NCI-H82 treated with DMSO at 0.1 percent for 48 hours (cell line): ENCODE results near the gene RAB3IL1.

ENCODE experiments used
- DNase-seq: peaks from one replicate; lab custom pipeline; 2025; ENCODE audit not compliant: unreplicated experiment; lab: John Stamatoyannopoulos, UW

Gene RAB3IL1

DNA sequence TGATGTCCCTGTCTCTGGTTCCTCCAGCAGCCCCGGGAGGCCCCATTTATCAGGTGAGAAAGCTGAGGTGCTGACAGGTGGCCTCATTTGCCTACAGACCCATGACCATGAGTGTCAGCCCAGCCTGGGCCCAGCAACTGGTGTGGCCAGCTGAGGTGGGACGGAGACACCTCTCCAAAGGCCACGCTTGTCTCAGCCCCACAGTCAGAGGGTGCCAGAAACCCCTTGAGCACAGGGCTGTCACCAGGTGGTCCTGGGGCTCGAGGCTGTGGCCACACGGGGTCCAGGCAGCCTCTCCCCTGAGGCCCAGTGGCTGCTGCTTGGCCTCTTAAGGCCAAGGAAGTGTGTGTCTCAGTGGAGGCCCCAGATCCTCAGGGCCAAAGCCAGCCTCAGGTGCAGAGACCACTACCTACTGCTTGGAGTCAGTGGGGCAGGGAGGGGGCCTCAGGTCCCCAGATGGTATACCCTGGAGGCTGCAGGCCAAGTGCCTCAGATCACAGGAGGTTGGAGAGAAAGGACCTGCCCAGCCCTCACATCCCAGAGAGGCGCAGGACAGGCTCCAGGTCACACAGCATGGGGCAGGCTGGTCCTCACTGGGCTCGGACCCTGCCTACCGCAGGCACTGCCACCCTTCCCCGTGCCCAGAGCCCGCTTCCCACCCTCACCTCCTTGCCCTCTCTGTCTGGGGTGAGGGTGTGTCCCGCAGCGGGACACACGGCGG is 11.4 kb downstream of the RAB3IL1 start:
- DNase-seq: no peak

DNA sequence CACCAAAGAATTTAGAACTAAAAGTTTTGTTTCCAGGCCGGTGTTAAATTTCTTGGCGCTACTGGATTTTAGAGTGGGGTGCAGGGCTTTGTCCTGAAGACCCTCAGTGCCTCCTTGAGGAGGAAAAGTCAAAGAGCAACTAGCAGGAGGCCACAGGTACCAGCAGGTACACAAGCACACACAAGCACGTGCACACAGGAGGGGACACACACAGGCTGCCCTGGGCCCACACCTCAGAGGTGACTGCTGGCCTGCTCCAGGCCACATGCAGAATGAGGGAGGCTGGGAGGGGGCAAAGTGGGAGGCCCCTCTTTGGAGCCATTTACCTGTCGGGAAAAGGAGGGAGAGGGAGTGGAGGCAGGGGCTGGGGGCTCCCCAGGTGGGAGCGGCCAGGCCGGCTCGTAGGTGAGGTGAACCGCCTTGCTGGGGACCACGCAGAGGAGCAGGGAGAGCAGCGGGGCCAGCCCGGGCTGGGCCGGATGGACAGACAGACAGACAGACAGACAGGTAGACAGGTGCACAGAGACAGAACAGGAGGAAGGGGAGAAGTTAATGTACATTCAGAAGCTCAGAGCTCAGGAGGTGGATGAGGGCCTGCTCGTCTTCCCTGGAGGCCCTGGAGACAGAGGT is 12.2 kb downstream of the RAB3IL1 start:
- DNase-seq: no peak

DNA sequence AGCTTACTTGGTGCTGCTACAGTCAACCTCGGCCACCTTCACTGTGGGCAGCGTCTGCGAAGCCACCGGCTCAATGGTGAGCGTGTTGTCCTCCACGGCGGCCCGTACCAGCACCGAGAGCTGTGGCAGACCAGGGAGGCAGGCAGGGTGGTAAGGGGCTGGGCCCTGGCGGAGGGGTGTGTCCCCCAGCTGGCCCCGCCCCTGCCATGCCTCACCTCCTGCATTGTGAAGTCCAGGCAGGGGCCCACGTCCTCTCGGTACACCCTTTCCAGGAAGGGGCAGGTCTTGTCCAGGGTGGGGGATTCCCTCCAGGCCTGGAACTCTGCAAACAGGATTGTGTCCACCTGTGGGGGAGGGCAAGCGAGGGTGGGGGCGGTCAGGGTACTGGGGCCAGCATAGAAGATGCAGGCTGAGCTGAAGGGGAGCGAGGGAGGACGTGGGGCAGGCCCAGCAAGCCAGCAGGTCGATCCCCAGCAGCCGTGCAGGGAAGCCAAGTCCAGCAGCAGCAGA is 12.8 kb downstream of the RAB3IL1 start:
- DNase-seq: no peak

DNA sequence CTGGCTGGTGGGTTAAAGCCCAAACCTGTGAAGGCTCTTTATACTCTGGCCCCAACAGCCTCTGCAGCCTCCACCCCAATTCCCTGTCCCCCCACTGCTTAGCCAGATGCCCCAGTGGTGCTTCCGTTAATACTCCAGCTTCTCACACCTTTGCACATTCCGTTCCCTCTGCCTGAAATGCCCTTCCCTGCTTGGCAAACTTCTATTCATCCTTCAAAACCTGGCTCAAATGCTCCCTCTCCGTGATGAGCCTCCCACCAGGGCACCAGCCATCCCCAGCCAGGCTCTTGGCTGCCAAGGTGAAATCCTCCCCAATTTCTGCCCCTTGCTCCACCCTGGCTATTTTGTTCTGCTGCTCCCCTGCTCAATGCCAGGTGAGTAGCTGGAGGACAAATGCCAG is 13.5 kb downstream of the RAB3IL1 start:
- DNase-seq: no peak

- DNase-seq: no peak
Observed at GRCh38 chr11:61902313-61902712, 15.1 kb downstream of the RAB3IL1 start.

DNA sequence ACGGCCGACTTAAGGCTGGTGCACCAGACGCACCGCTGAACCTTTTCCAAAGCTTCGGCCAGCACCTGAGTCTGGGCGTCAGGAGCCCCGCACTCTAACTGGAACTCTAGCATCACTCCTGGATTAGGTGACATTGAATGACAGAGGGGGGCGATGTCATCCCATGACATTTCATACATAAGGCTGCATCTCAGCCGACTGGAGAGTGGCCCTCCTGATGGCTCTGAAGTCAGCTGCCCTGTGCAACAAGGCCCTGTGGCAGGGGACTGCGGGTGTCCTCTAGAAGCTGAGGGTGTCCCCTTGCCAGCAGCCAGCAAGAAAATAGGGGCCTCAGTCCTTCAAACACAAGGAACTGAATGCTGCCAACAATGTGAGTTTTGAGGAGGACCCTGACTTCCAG is 16.0 kb downstream of the RAB3IL1 start:
- DNase-seq: no peak

DNA sequence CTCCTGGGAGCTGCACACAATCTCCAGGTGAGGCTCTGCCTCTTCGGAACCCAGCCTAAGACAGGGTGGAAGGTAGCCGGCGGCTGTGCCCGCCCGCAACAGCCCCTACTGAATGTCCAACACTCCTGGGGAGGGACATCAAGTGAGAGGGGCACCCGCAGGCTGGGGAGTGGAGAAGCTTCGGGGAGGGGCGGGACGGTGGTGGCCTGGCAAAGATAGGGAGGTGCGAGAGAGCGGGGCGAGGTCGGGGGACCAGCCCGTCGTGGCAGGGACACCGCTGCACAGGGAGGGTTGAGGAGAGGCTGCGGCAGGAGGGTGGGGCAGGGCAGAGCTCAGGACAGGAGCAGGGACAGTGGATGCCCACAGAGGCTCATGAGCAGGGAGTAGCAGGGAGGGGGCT is 17.1 kb downstream of the RAB3IL1 start:
- DNase-seq: no peak

GRCh38 chr11:61899146-61899841 is 18.1 kb downstream of the RAB3IL1 start:
- DNase-seq: peak; percentile 12

GRCh38 chr11:61898247-61898582 is 19.2 kb downstream of the RAB3IL1 start:
- no peak for DNase-seq

DNA sequence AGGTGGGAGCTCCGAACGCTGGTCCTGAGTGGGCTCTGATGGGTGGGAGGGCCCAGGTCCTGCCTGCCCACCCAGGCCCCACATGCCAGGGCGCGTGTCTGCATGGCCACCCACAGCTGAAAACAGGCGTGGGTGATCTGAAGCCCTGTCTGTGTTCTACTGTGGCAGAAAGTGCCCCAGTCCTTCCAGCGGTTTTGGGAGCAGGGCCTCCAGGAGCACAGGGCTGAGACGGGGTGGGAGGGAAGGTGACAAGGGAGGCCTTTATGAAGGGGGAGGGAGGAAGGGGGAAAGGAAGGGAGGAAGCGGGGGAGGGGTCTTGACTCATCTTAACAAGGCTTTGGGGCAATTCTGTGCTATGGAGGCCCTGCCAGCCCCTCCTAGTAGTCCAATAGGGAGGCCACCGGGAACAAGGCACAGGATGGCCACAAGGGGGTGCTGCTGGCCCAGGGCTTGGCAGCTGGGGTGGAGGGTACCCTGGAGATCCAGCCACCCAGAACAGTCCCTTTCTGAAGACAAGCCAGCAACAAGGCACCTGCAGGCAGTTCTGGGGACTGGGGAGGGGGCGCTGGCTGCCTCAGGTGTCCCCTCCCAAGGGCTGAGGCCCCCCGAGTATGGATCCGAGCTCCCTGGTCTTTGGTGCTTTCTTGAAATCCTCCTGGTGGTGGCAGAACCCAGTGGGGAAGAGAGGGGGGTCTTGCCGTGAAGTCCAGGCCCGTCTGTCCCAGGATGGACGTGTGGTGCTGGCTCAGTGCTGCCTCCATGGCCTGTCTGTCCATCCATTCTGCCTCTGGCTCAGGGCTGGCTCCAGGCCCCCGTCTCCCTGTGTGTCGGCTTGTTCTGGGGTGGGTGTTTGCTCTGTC is 19.7 kb downstream of the RAB3IL1 start:
- peak; percentile 28 for DNase-seq

DNA sequence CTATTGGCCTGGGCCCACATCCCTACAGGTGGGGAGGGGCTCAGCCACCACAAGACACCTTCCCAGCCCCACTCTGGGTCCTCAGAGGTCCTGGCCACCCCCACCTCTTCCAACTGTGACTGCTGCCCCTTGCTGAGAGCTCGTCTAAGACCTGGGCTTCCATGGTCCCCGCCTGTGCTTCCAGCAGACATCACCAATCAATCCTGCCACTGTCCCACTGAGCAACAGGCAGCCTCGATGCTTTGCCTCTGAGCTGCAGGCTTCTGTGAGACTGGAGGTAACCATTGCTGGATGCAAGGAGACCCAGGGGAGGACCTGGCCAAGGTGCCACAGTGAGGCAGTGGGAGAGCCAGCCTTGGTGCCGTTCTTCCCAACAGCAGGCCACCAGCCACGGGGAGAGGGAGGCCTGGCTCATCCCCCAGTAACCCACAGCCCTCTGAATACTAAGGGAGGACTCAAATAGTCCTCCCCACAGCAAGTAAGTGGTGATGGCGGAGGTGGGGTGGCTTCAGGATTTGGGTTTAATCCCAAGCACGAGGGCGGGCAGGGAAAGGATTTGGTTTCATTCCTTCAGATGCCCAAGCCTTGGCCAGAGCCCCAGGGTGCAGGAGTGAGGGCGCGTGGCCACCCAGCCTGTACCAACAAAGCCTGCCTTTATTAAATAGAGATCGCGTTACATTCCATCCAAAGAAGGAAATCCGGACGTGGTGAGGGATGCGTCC is 20.5 kb downstream of the RAB3IL1 start:
- DNase-seq: no peak

DNA sequence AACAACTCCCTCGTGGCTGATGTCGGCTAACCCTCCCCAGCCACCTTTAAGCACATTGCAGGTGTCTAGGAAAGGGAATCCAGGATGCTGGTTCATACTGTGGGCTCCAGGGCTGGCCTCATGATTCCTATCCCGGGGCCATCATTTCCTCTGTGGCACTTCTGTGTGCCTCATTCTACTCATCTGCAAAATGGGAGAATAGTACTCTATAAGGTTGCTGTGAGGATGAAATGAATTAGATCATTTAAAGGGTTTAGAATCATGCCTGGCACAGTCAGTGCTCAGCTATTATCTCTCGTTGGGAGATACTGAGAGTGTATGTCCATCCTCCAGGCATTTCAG is 21.7 kb downstream of the RAB3IL1 start:
- no peak for DNase-seq

GRCh38 chr11:61895046-61895717 is 22.2 kb downstream of the RAB3IL1 start:
- DNase-seq: no peak

GRCh38 chr11:61893981-61894380 is 23.4 kb downstream of the RAB3IL1 start:
- DNase-seq: no peak

DNA sequence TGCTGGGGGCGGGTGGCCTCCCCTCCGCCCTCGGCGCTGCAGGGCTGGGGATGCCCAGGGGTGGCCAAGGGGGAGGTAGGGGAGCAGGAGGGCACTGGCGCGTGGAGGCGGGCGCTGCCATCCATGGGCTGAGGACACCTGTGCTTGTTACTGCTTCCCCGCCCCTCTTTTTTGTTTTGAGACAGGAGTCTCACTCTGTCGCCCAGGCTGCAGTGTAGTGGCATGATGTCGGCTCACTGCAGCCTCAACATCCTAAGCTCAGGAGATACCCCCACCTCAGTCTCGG is 25.3 kb downstream of the RAB3IL1 start:
- DNase-seq: no peak

GRCh38 chr11:61891331-61892084 is 25.9 kb downstream of the RAB3IL1 start, which contains the start of gene FADS3:
Gene FADS3, minus strand, starts transcription at chr11:61891545. Its CDS starts 164 bp downstream, at chr11:61891381.
- peak; percentile 45 for DNase-seq

- no peak for DNase-seq
Observed at GRCh38 chr11:61890529-61891330, 26.6 kb downstream of the RAB3IL1 start.

GRCh38 chr11:61889831-61890230 is 27.5 kb downstream of the RAB3IL1 start:
- DNase-seq: no peak

DNA sequence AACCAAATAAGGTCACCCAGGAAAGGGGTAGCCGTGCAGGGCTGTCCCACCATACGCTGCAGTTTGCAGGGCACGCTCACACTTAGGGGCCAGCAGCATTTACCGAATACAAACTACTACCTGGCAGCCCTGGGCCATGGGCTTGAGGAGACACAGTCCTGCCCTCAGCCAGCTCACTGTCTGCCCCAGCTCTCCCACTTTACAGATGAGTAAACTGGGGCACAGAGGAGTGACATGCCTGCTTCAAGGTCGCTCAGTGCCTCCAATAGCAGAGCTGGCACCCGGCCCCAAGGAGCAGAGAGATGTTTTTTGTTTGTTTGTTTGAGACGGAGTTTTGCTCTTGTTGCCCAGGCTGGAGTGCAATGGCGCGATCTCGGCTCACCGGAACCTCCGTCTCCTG is 28.8 kb downstream of the RAB3IL1 start:
- no peak for DNase-seq
